HTR-8/SVneo (cell line): ENCODE measurements around the gene KIF13A.

Experiments used
- DNase-seq: peaks from one replicate; pipeline ENCODE4 v3.0.0; 2011; ENCODE audit warnings: low spot score, mixed read lengths; ENCODE audit not compliant: insufficient read length
- FAIRE-seq: peaks from 2 replicates; lab custom pipeline; 2011; peaks lifted over from hg19 to GRCh38; lab: Jason Lieb, UNC

The KIF13A gene

DNA sequence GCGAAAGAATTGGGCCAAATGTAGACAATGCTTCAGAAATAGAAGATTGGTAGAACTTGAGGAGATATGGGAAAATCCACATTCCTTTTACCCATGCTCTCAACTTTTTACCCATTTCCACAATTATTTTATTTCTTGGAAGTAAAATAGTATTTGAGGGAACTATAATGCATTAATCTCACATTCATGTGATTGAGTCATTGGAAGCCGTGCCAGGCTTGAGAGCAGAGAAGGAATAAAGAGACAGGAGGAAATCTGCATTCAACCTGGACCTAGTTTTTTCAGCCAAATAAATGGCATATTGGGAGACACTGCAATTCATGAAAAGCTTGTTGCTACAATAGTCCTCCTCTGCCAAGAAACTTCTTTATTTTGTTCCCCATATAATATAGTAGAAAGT is 278.0 kb downstream of the KIF13A start:
- no peak for DNase-seq
- no peak for FAIRE-seq
